H9 (cell line): ENCODE measurements around the gene CHSY3. TPM values are rescaled to one million over a fixed set of nuclear protein-coding genes. Genes with fewer than 3 reads are reported as not detected.

Experiments
- DNase-seq: peaks from one replicate; pipeline ENCODE4 v3.0.0-alpha.2; 2017
- H2AFZ ChIP-seq: one replicate; pipeline ENCODE4 v1.6.1; 2013; ENCODE audit warnings: mild to moderate bottlenecking, low read length, control low read depth, moderate library complexity
- H2AK5ac ChIP-seq: 2 replicates; pipeline ENCODE4 v1.6.1; 2013; ENCODE audit warnings: low read length, control low read depth, mixed read lengths; ENCODE audit not compliant: insufficient read length
- H2BK120ac ChIP-seq: one replicate; pipeline ENCODE4 v1.6.1; 2013; ENCODE audit warnings: low read depth, mild to moderate bottlenecking, low read length, control low read depth, inconsistent platforms; ENCODE audit not compliant: poor library complexity, severe bottlenecking
- H2BK12ac ChIP-seq: 2 replicates; pipeline ENCODE4 v1.6.1; 2013; ENCODE audit warnings: low read length, control low read depth, mixed read lengths, low read depth; ENCODE audit not compliant: insufficient read length
- H2BK15ac ChIP-seq: 2 replicates; pipeline ENCODE4 v1.6.1; 2013; ENCODE audit warnings: low read depth, low read length, control low read depth
- H2BK20ac ChIP-seq: one replicate; pipeline ENCODE4 v1.6.1; 2013; ENCODE audit warnings: low read depth, mild to moderate bottlenecking, low read length, control low read depth, inconsistent platforms; ENCODE audit not compliant: poor library complexity, severe bottlenecking
- H2BK5ac ChIP-seq: 2 replicates; pipeline ENCODE4 v1.6.1; 2013; ENCODE audit warnings: low read length, control low read depth, mixed read lengths; ENCODE audit not compliant: insufficient read length
- H3K14ac ChIP-seq: 2 replicates; pipeline ENCODE4 v1.6.1; 2013; ENCODE audit warnings: low read length, control low read depth; ENCODE audit not compliant: insufficient read depth
- H3K18ac ChIP-seq: 2 replicates; pipeline ENCODE4 v1.6.1; 2013; ENCODE audit warnings: low read depth, mild to moderate bottlenecking, mixed read lengths, low read length, control low read depth; ENCODE audit not compliant: insufficient read length
- H3K23ac ChIP-seq: 2 replicates; pipeline ENCODE4 v1.6.1; 2013; ENCODE audit warnings: low read length, control low read depth, mixed read lengths, low read depth; ENCODE audit not compliant: insufficient read length
- H3K23me2 ChIP-seq: 2 replicates; pipeline ENCODE4 v1.6.1; 2013; ENCODE audit warnings: low read depth, mild to moderate bottlenecking, mixed read lengths, low read length, control low read depth; ENCODE audit not compliant: insufficient read length, poor library complexity, severe bottlenecking
- H3K27ac ChIP-seq: 2 replicates; pipeline ENCODE4 v1.5.1; 2013; ENCODE audit warnings: low read length, control low read depth, mixed read lengths, low read depth; ENCODE audit not compliant: insufficient read length
- H3K27me3 ChIP-seq: 2 replicates; pipeline ENCODE4 v1.6.1; 2013; ENCODE audit warnings: low read length, control low read depth, inconsistent platforms; ENCODE audit not compliant: insufficient read depth
- H3K4ac ChIP-seq: 2 replicates; pipeline ENCODE4 v1.6.1; 2013; ENCODE audit warnings: low read depth, mild to moderate bottlenecking, control low read depth, inconsistent platforms, low read length, moderate library complexity
- H3K4me1 ChIP-seq: 2 replicates; pipeline ENCODE4 v1.6.1; 2013; ENCODE audit warnings: low read length, control low read depth, inconsistent platforms; ENCODE audit not compliant: insufficient read depth
- H3K4me2 ChIP-seq: 2 replicates; pipeline ENCODE4 v1.6.1; 2013; ENCODE audit warnings: low read length, control low read depth, mixed read lengths; ENCODE audit not compliant: insufficient read length, insufficient read depth
- H3K56ac ChIP-seq: 2 replicates; pipeline ENCODE4 v1.6.1; 2013; ENCODE audit warnings: low read depth, mild to moderate bottlenecking, mixed read lengths, low read length, control low read depth; ENCODE audit not compliant: insufficient read length
- H3K79me1 ChIP-seq: 2 replicates; pipeline ENCODE4 v1.6.1; 2013; ENCODE audit warnings: low read depth, mild to moderate bottlenecking, moderate library complexity, low read length, control low read depth, inconsistent platforms; ENCODE audit not compliant: insufficient read depth, poor library complexity, severe bottlenecking
- H3K79me2 ChIP-seq: 2 replicates; pipeline ENCODE4 v1.6.1; 2013; ENCODE audit warnings: low read length, control low read depth, inconsistent platforms; ENCODE audit not compliant: insufficient read depth
- H3K9ac ChIP-seq: 2 replicates; pipeline ENCODE4 v1.6.1; 2013; ENCODE audit warnings: low read length, control low read depth, mixed read lengths; ENCODE audit not compliant: insufficient read length; ENCODE audit errors: extremely low read depth
- H3K9me3 ChIP-seq: one replicate; pipeline ENCODE4 v1.6.1; 2013; ENCODE audit warnings: low read depth, low read length, inconsistent platforms; ENCODE audit not compliant: control insufficient read depth
- H3T11ph ChIP-seq: one replicate; pipeline ENCODE4 v1.6.1; 2013; ENCODE audit warnings: mild to moderate bottlenecking, low read length, control low read depth, inconsistent platforms
- H4K20me1 ChIP-seq: one replicate; pipeline ENCODE4 v1.6.1; 2013; ENCODE audit not compliant: control insufficient read depth, insufficient read length, insufficient read depth
- H4K5ac ChIP-seq: 2 replicates; pipeline ENCODE4 v1.6.1; 2013; ENCODE audit warnings: low read depth, mild to moderate bottlenecking, mixed read lengths, low read length, control low read depth; ENCODE audit not compliant: insufficient read length
- H4K8ac ChIP-seq: replicated peaks from 2 replicates; pipeline ENCODE4 v1.6.1; 2013; ENCODE audit warnings: low read length, control low read depth, mixed read lengths, low read depth; ENCODE audit not compliant: insufficient read length
- H4K91ac ChIP-seq: 2 replicates; pipeline ENCODE4 v1.6.1; 2013; ENCODE audit warnings: low read depth, mild to moderate bottlenecking, moderate library complexity, mixed read lengths, low read length, control low read depth; ENCODE audit not compliant: insufficient read length
- H3K27ac Mint-ChIP-seq, 3 experiments: 2 replicates in 2 of 3; 3 replicates in 1 of 3; pipeline ENCODE4 v1.8.0; 2020 to 2021; ENCODE audit warnings: mixed read lengths in 3 of 3, mild to moderate bottlenecking in 1 of 3, moderate library complexity in 1 of 3
- H3K27me3 Mint-ChIP-seq: 2 replicates; pipeline ENCODE4 v1.8.0; 2021; ENCODE audit warnings: low read depth, mild to moderate bottlenecking, moderate library complexity, mixed read lengths
- H3K36me3 Mint-ChIP-seq, 3 experiments: 2 replicates in 2 of 3; 3 replicates in 1 of 3; pipeline ENCODE4 v1.8.0; 2020 to 2021; ENCODE audit warnings: low read depth in 3 of 3, mixed read lengths in 3 of 3; ENCODE audit not compliant: insufficient read depth in 1 of 3
- H3K4me1 Mint-ChIP-seq, 2 experiments: 2 replicates each; pipeline ENCODE4 v1.8.0; 2020; ENCODE audit warnings: mixed read lengths in 2 of 2
- H3K4me3 Mint-ChIP-seq, 2 experiments: 2 replicates in 1 of 2; 3 replicates in 1 of 2; pipeline ENCODE4 v1.8.0; 2020 to 2021; ENCODE audit warnings: mild to moderate bottlenecking in 2 of 2, mixed read lengths in 2 of 2, moderate library complexity in 1 of 2
- H3K9me3 Mint-ChIP-seq, 2 experiments: 2 replicates in 1 of 2; 3 replicates in 1 of 2; pipeline ENCODE4 v1.8.0; 2020; ENCODE audit warnings: mild to moderate bottlenecking in 2 of 2, mixed read lengths in 2 of 2, moderate library complexity in 1 of 2
- CTCF ChIP-seq: fragments of 200-600 bp; sonication (generic); conservative IDR thresholded peaks from 3 replicates; pipeline ENCODE4 v1.8.0; 2021; ENCODE audit warnings: antibody characterized with exemption, mild to moderate bottlenecking
- WGBS: extraction: QIAGEN DNeasy Blood & Tissue Kit; methylation state at CpG from one replicate; pipeline ENCODE4 v1.1.7; 2013; ENCODE audit warnings: missing lambda C conversion rate, low lambda C conversion rate, mixed read lengths; ENCODE audit not compliant: insufficient read length; ENCODE audit errors: extremely low coverage; 5-methylcytosine and 5-hydroxymethylcytosine counted together
- total RNA-seq: library from RNA; stranded (reverse); gene quantifications from 2 replicates; pipeline ENCODE4 v1.2.1, GENCODE V29; 2021

Gene CHSY3
- total RNA-seq, 1 experiment from 2014 or later, result 0.37 TPM

- H3K4me3 Mint-ChIP-seq, result no peak overlapping the region
- no peaks in the 10 kb centered on the region for H3K4me1 Mint-ChIP-seq
- H3K9me3 Mint-ChIP-seq, result no peaks in the 10 kb centered on the region
- no peak for DNase-seq
- no peaks in the 10 kb centered on the region for H3K4me1 ChIP-seq
- H2BK15ac ChIP-seq, result no peak overlapping the region
- TF ChIP-seq CTCF, result no peak
- H2BK120ac ChIP-seq, result no peak overlapping the region
- no peak overlapping the region for H2AK5ac ChIP-seq
- H2BK20ac ChIP-seq, result no peak overlapping the region
- H3K79me1 ChIP-seq, result no peaks in the 10 kb centered on the region
- H4K5ac ChIP-seq, result no peak overlapping the region
- no peak overlapping the region for H3K18ac ChIP-seq
- H4K91ac ChIP-seq, result no peak overlapping the region
- no peaks in the 10 kb centered on the region for H3K27me3 Mint-ChIP-seq
- no peaks in the 10 kb centered on the region for H3K79me2 ChIP-seq
- no peak overlapping the region for H3K27ac Mint-ChIP-seq
- no peak overlapping the region for H2AFZ ChIP-seq
- no peaks in the 10 kb centered on the region for H3K9me3 ChIP-seq
- H4K20me1 ChIP-seq, result no peaks in the 10 kb centered on the region
- no peak overlapping the region for H3K23ac ChIP-seq
- no peak overlapping the region for H3T11ph ChIP-seq
- no peaks in the 10 kb centered on the region for H3K27me3 ChIP-seq
- H3K56ac ChIP-seq, result no peak overlapping the region
- H3K23me2 ChIP-seq, result no peaks in the 10 kb centered on the region
- no peak overlapping the region for H3K27ac ChIP-seq
- no peaks in the 10 kb centered on the region for H3K36me3 Mint-ChIP-seq
- no peak overlapping the region for H2BK12ac ChIP-seq
- no peak overlapping the region for H2BK5ac ChIP-seq
- no peak overlapping the region for H3K4me2 ChIP-seq
- no peak overlapping the region for H3K4ac ChIP-seq
- H3K14ac ChIP-seq, result no peak overlapping the region
- no peak overlapping the region for H3K9ac ChIP-seq
- no peak overlapping the region for H4K8ac ChIP-seq
- no CpG with 5 or more reads among the region's 2 CpGs for WGBS
Measured at GRCh38 chr5:129973716-129974426, 69.6 kb downstream of the CHSY3 start.
